HepG2 (cell line): ENCODE measurements around the gene GCM1. TPM values are rescaled to one million over a fixed set of nuclear protein-coding genes. Genes with fewer than 3 reads are reported as not detected.

Experiments used
- CBX2 ChIP-seq, 2 experiments: fragments of 200-600 bp in 1 of 2; sonication (generic); formaldehyde crosslinking in 1 of 2; IDR thresholded peaks; 2 replicates each; pipeline versions ENCODE4 v1.7.0 to v1.8.1; 2018 to 2022; ENCODE audit warnings: low read depth in 2 of 2, low read length in 1 of 2, mild to moderate bottlenecking in 1 of 2, missing genetic modification reagents in 1 of 2
- CEBPG ChIP-seq: IDR thresholded peaks from 2 replicates; pipeline ENCODE4 v1.6.1; 2016
- EED ChIP-seq: sonication (generic); formaldehyde crosslinking; IDR thresholded peaks from 2 replicates; pipeline ENCODE4 v1.5.0; 2020; ENCODE audit warnings: mild to moderate bottlenecking, missing genetic modification reagents
- GATAD2A ChIP-seq: IDR thresholded peaks from 2 replicates; pipeline ENCODE4 v1.6.1; 2016
- GTF3A ChIP-seq: sonication (generic); formaldehyde crosslinking; conservative IDR thresholded peaks from 2 replicates; pipeline ENCODE4 v1.4.0; 2020; ENCODE audit warnings: mild to moderate bottlenecking, missing genetic modification reagents
- KMT2B ChIP-seq: IDR thresholded peaks from 2 replicates; pipeline ENCODE4 v1.6.1; 2016; ENCODE audit warnings: missing genetic modification reagents, missing compliant biosample characterization
- MAX ChIP-seq: IDR thresholded peaks from 2 replicates; pipeline ENCODE4 v1.6.1; 2012; ENCODE audit warnings: inconsistent platforms
- MTA1 ChIP-seq: sonication (generic); formaldehyde crosslinking; IDR thresholded peaks from 2 replicates; pipeline ENCODE4 v1.4.0; 2020; ENCODE audit warnings: missing genetic modification reagents, mild to moderate bottlenecking, borderline replicate concordance
- NCOA2 ChIP-seq: sonication (generic); formaldehyde crosslinking; IDR thresholded peaks from 2 replicates; pipeline ENCODE4 v1.8.0; 2022; ENCODE audit warnings: inconsistent platforms
- SIX1 ChIP-seq: sonication (generic); formaldehyde crosslinking; IDR thresholded peaks from 2 replicates; pipeline ENCODE4 v1.4.0; 2020; ENCODE audit warnings: missing genetic modification reagents, borderline replicate concordance
- SOX5 ChIP-seq: IDR thresholded peaks from 2 replicates; pipeline ENCODE4 v1.6.1; 2016; ENCODE audit warnings: borderline replicate concordance
- TAF1 ChIP-seq: sonication (generic); formaldehyde crosslinking; IDR thresholded peaks from 2 replicates; pipeline ENCODE4 v1.4.0; 2020; ENCODE audit warnings: missing genetic modification reagents
- TCF7 ChIP-seq: sonication (generic); IDR thresholded peaks from 2 replicates; pipeline ENCODE4 v1.6.1; 2016; ENCODE audit warnings: antibody characterized with exemption, low read depth
- YEATS4 ChIP-seq: sonication (generic); formaldehyde crosslinking; IDR thresholded peaks from 2 replicates; pipeline ENCODE4 v1.4.0; 2020; ENCODE audit warnings: missing genetic modification reagents, borderline replicate concordance
- ZFP36 ChIP-seq: fragments of 150-350 bp; IDR thresholded peaks from 2 replicates; pipeline ENCODE4 v1.6.1; 2018; ENCODE audit warnings: borderline replicate concordance, low read length, low read depth; ENCODE audit not compliant: partially characterized antibody
- ZMYM2 ChIP-seq: sonication (generic); formaldehyde crosslinking; IDR thresholded peaks from 2 replicates; pipeline ENCODE4 v1.8.0; 2022; ENCODE audit warnings: mild to moderate bottlenecking, missing genetic modification reagents
- ZNF12 ChIP-seq: sonication (generic); formaldehyde crosslinking; IDR thresholded peaks from 2 replicates; pipeline ENCODE4 v1.5.0; 2020; ENCODE audit warnings: missing genetic modification reagents
- ZNF124 ChIP-seq: sonication (generic); formaldehyde crosslinking; IDR thresholded peaks from 2 replicates; pipeline ENCODE4 v1.4.0; 2020; ENCODE audit warnings: missing genetic modification reagents
- ZNF138 ChIP-seq: sonication (generic); formaldehyde crosslinking; IDR thresholded peaks from 2 replicates; pipeline ENCODE4 v1.5.0; 2020; ENCODE audit warnings: mild to moderate bottlenecking, low read depth, missing genetic modification reagents
- ZNF260 ChIP-seq: sonication (generic); formaldehyde crosslinking; IDR thresholded peaks from 2 replicates; pipeline ENCODE4 v1.4.0; 2020; ENCODE audit warnings: missing genetic modification reagents, low read depth, mild to moderate bottlenecking, borderline replicate concordance
- ZNF30 ChIP-seq: sonication (generic); formaldehyde crosslinking; IDR thresholded peaks from 2 replicates; pipeline ENCODE4 v1.5.0; 2020; ENCODE audit warnings: mild to moderate bottlenecking, missing genetic modification reagents
- ZNF33B ChIP-seq: sonication (generic); formaldehyde crosslinking; IDR thresholded peaks from 2 replicates; pipeline ENCODE4 v1.5.1; 2020; ENCODE audit warnings: mild to moderate bottlenecking, missing genetic modification reagents
- ZNF503 ChIP-seq: sonication (generic); formaldehyde crosslinking; IDR thresholded peaks from 2 replicates; pipeline ENCODE4 v1.4.0; 2020; ENCODE audit warnings: missing genetic modification reagents
- ZNF562 ChIP-seq: sonication (generic); formaldehyde crosslinking; IDR thresholded peaks from 2 replicates; pipeline ENCODE4 v1.8.0; 2022; ENCODE audit warnings: missing genetic modification reagents, borderline replicate concordance
- ZNF570 ChIP-seq: sonication (generic); formaldehyde crosslinking; IDR thresholded peaks from 2 replicates; pipeline ENCODE4 v1.4.0; 2020; ENCODE audit warnings: mild to moderate bottlenecking, missing genetic modification reagents, borderline replicate concordance
- ZNF577 ChIP-seq: sonication (generic); formaldehyde crosslinking; IDR thresholded peaks from 2 replicates; pipeline ENCODE4 v1.4.0; 2020; ENCODE audit warnings: mild to moderate bottlenecking, low read depth, missing genetic modification reagents, borderline replicate concordance
- ZNF605 ChIP-seq: sonication (generic); formaldehyde crosslinking; IDR thresholded peaks from 2 replicates; pipeline ENCODE4 v1.8.0; 2022; ENCODE audit warnings: mild to moderate bottlenecking, missing genetic modification reagents
- ZNF75D ChIP-seq: sonication (generic); formaldehyde crosslinking; IDR thresholded peaks from 2 replicates; pipeline ENCODE4 v1.8.1; 2023; ENCODE audit warnings: missing genetic modification reagents, mild to moderate bottlenecking, borderline replicate concordance
- polyA plus RNA-seq, 8 experiments: library from polyadenylated mRNA; depleted of rRNA in 3 of 8; stranded (reverse) in 7 of 8; unstranded in 1 of 8; fragments of >200 nt; fragmentation: Illumina TruSeq in 4 of 8; extraction: Trizol in 4 of 8; gene quantifications; 2 replicates each; pipeline versions ENCODE4 v1.2.1 to v1.2.3, GENCODE V29; 2011 to 2016; ENCODE audit warnings: low read depth in 4 of 8, missing spikeins in 1 of 8, mixed read lengths in 1 of 8; ENCODE audit not compliant: insufficient read depth in 1 of 8
- total RNA-seq, 5 experiments: library from RNA; depleted of rRNA; stranded (reverse); fragments of >200 nt; fragmentation: Illumina TruSeq; extraction: Trizol; gene quantifications; 2 replicates each; pipeline ENCODE4 v1.2.3, GENCODE V29; 2016; ENCODE audit warnings: low read depth in 1 of 5
- TF ChIP-seq, protein P1 (sequence below): sonication (generic); formaldehyde crosslinking; IDR thresholded peaks from 2 replicates; pipeline ENCODE4 v1.4.0; 2020; ENCODE audit warnings: missing genetic modification reagents, borderline replicate concordance
- TF ChIP-seq, protein P2 (sequence below): sonication (generic); formaldehyde crosslinking; IDR thresholded peaks from 2 replicates; pipeline ENCODE4 v1.5.0; 2020; ENCODE audit warnings: missing genetic modification reagents

The GCM1 gene
- total and polyA plus RNA-seq, 2 of the 13 experiments (the other 11 are each of a cell fraction or from before 2014, with no cell fraction given) = 0.04 to 0.13 TPM

- no peak for TF ChIP-seq TAF1 (CRISPR knock-in tag)
- TF ChIP-seq KMT2B (CRISPR knock-in tag) = no peak
- TF ChIP-seq ZNF260 = no peak
- peak; percentile 63 for TF ChIP-seq GATAD2A (CRISPR knock-in tag)
- TF ChIP-seq ZNF503 (CRISPR knock-in tag) = no peak
- peak; percentile 65; the same call in 1 of the 2 replicates for TF ChIP-seq SOX5 (CRISPR knock-in tag)
- TF ChIP-seq ZNF577 (CRISPR knock-in tag) = no peak
- peak; percentile 64 for TF ChIP-seq TCF7
- no peak for TF ChIP-seq CEBPG (CRISPR knock-in tag)
- no peak for TF ChIP-seq ZMYM2 (CRISPR knock-in tag)
- 0 out of 2 replicates have a peak, but pooled peaks have one; percentile 39 for TF ChIP-seq ZNF75D
- no peak for TF ChIP-seq ZNF33B (CRISPR knock-in tag)
- TF ChIP-seq MAX = no peak
- no peak for TF ChIP-seq ZNF562 (CRISPR knock-in tag)
- no peak for TF ChIP-seq SIX1 (CRISPR knock-in tag)
- TF ChIP-seq ZNF570 (CRISPR knock-in tag) = no peak
- no peak for TF ChIP-seq ZNF138 (CRISPR knock-in tag)
- TF ChIP-seq EED (CRISPR knock-in tag) = no peak
- peak; percentile 61 for TF ChIP-seq NCOA2
- TF ChIP-seq, protein P1, sequence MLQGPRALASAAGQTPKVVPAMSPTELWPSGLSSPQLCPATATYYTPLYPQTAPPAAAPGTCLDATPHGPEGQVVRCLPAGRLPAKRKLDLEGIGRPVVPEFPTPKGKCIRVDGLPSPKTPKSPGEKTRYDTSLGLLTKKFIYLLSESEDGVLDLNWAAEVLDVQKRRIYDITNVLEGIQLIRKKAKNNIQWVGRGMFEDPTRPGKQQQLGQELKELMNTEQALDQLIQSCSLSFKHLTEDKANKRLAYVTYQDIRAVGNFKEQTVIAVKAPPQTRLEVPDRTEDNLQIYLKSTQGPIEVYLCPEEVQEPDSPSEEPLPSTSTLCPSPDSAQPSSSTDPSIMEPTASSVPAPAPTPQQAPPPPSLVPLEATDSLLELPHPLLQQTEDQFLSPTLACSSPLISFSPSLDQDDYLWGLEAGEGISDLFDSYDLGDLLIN (CRISPR knock-in tag) = no peak
- TF ChIP-seq ZNF605 = no peak; the same call in 1 of the 2 replicates
- TF ChIP-seq CBX2 (IDR thresholded peaks at IDR 0.05; ENCODE audit: low read depth, low read length) = no peak
- TF ChIP-seq CBX2 (CRISPR knock-in tag; IDR thresholded peaks at IDR 0.05; ENCODE audit: low read depth) = no peak
- TF ChIP-seq ZNF30 (CRISPR knock-in tag) = no peak
- TF ChIP-seq, protein P2, sequence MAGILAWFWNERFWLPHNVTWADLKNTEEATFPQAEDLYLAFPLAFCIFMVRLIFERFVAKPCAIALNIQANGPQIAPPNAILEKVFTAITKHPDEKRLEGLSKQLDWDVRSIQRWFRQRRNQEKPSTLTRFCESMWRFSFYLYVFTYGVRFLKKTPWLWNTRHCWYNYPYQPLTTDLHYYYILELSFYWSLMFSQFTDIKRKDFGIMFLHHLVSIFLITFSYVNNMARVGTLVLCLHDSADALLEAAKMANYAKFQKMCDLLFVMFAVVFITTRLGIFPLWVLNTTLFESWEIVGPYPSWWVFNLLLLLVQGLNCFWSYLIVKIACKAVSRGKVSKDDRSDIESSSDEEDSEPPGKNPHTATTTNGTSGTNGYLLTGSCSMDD = no peak
- TF ChIP-seq GTF3A (CRISPR knock-in tag) = 0 out of 2 replicates have a peak, but pooled peaks have one; percentile 33
- TF ChIP-seq MTA1 (CRISPR knock-in tag) = no peak
- TF ChIP-seq ZNF124 = no peak
- TF ChIP-seq ZNF12 = no peak
- no peak for TF ChIP-seq ZFP36
- TF ChIP-seq YEATS4 (CRISPR knock-in tag) = no peak
Observed at GRCh38 chr6:53112404-53112803, 36.2 kb downstream of the GCM1 start (continued).
